HepG2 (cell line): ENCODE results near the gene COG8. TPM values are rescaled to one million over a fixed set of nuclear protein-coding genes. Genes with fewer than 3 reads are reported as not detected.
A peak's percentile ranks its signal among the peaks of the same experiment; 100 is the strongest.

Experiments used
- ATAC-seq: fragments of 200-7000 bp; cut with Tn5 transposase; 3 replicates; pipeline ENCODE4 v1.9.1; 2020; ENCODE audit warnings: mild to moderate bottlenecking, moderate library complexity
- BruUV-seq: library from RNA; stranded (reverse); fragments of 400-500 nt; replicated peaks from 2 replicates; lab custom pipeline; 2021; lab: Mats Ljungman, UMichigan
- CTCF ChIA-PET: fragments of 300-600 bp; formaldehyde crosslinking; extraction: SDS; loops from one replicate; lab custom pipeline; 2021; ENCODE audit warnings: low total read pairs, inconsistent platforms, low intra/inter-chr PET ratio; lab: Yijun Ruan, JAX
- POLR2A ChIA-PET: fragments of 350-600 bp; sonication (Branson Sonifier 250); formaldehyde crosslinking; loops from one replicate; lab custom pipeline; 2020; ENCODE audit warnings: antibody characterized with exemption, inconsistent platforms; lab: Yijun Ruan, JAX
- DNase-seq: peaks from one replicate; pipeline ENCODE4 v3.0.0-alpha.2; 2015; ENCODE audit warnings: low spot score
- FAIRE-seq: peaks from 3 replicates; lab custom pipeline; 2011; peaks lifted over from hg19 to GRCh38; lab: Jason Lieb, UNC
- H2AFZ ChIP-seq: one replicate; pipeline ENCODE4 v1.6.1; 2011; ENCODE audit warnings: low read length, inconsistent platforms
- H3K27ac ChIP-seq: fragments of 300-600 bp; 3 replicates; pipeline ENCODE4 v1.8.0; 2011; ENCODE audit warnings: mixed run types, mild to moderate bottlenecking, mixed read lengths, low read length, inconsistent platforms; ENCODE audit not compliant: insufficient read depth; ENCODE audit errors: extremely low read length
- H3K27me3 ChIP-seq, 2 experiments: fragments of 200-600 bp in 1 of 2; 2 replicates in 1 of 2; 3 replicates in 1 of 2; pipeline versions ENCODE4 v1.6.0 to v1.8.0; 2011; ENCODE audit warnings: low read length in 2 of 2, mild to moderate bottlenecking in 2 of 2, moderate library complexity in 2 of 2, inconsistent platforms in 1 of 2; ENCODE audit not compliant: insufficient read depth in 2 of 2, control insufficient read depth in 1 of 2
- H3K36me3 ChIP-seq, 2 experiments: fragments of 200-600 bp in 1 of 2; replicated peaks in 1 of 2; 2 replicates in 1 of 2; 3 replicates in 1 of 2; pipeline versions ENCODE4 v1.5.1 to v1.8.0; 2011; ENCODE audit warnings: low read length in 2 of 2, inconsistent platforms in 1 of 2; ENCODE audit not compliant: insufficient read depth in 2 of 2, control insufficient read depth in 1 of 2
- H3K4me1 ChIP-seq: 2 replicates; pipeline ENCODE4 v1.5.1; 2012; ENCODE audit warnings: low read length, inconsistent platforms; ENCODE audit not compliant: insufficient read depth
- H3K4me2 ChIP-seq: 2 replicates; pipeline ENCODE4 v1.6.0; 2011; ENCODE audit warnings: low read depth, low read length, inconsistent platforms
- H3K4me3 ChIP-seq, 3 experiments: fragments of 200-600 bp in 1 of 3; sonication (generic), shearing (Covaris generic) in 1 of 3; replicated peaks in 1 of 3; 2 replicates each; pipeline ENCODE4 v1.5.1; 2011 to 2016; ENCODE audit warnings: low read length in 3 of 3, inconsistent platforms in 2 of 3, low read depth in 2 of 3, mild to moderate bottlenecking in 2 of 3, control low read depth in 1 of 3, mixed read lengths in 1 of 3; ENCODE audit not compliant: insufficient read depth in 1 of 3
- H3K79me2 ChIP-seq: one replicate; pipeline ENCODE4 v1.6.1; 2011; ENCODE audit warnings: low read length, inconsistent platforms; ENCODE audit not compliant: insufficient read depth
- H3K9ac ChIP-seq: 2 replicates; pipeline ENCODE4 v1.6.0; 2011; ENCODE audit warnings: mild to moderate bottlenecking, low read depth, low read length, inconsistent platforms; ENCODE audit not compliant: insufficient read depth
- H3K9me3 ChIP-seq: 2 replicates; pipeline ENCODE4 v1.5.1; 2012; ENCODE audit warnings: mild to moderate bottlenecking, low read length
- H4K20me1 ChIP-seq: 2 replicates; pipeline ENCODE4 v1.6.0; 2011; ENCODE audit warnings: inconsistent platforms, mild to moderate bottlenecking, low read length, moderate library complexity; ENCODE audit not compliant: insufficient read depth
- CEBPG ChIP-seq: IDR thresholded peaks from 2 replicates; pipeline ENCODE4 v1.6.1; 2016
- CSRNP2 ChIP-seq: sonication (generic); formaldehyde crosslinking; conservative IDR thresholded peaks from 2 replicates; pipeline ENCODE4 v1.8.0; 2022; ENCODE audit warnings: low read depth, missing genetic modification reagents
- E2F5 ChIP-seq: sonication (generic); formaldehyde crosslinking; conservative IDR thresholded peaks from 2 replicates; pipeline ENCODE4 v1.4.0; 2020; ENCODE audit warnings: missing genetic modification reagents
- HNF4G ChIP-seq, 2 experiments: sonication (generic) in 1 of 2; formaldehyde crosslinking in 1 of 2; IDR thresholded peaks; 2 replicates each; pipeline versions ENCODE4 v1.4.0 to v1.6.1; 2011 to 2020; ENCODE audit warnings: borderline replicate concordance in 2 of 2, low read depth in 2 of 2, mild to moderate bottlenecking in 2 of 2, low read length in 1 of 2, missing genetic modification reagents in 1 of 2, moderate library complexity in 1 of 2
- PHF20 ChIP-seq: sonication (generic); formaldehyde crosslinking; IDR thresholded peaks from 2 replicates; pipeline ENCODE4 v1.5.0; 2020; ENCODE audit warnings: mild to moderate bottlenecking, missing genetic modification reagents
- POGK ChIP-seq: sonication (generic); formaldehyde crosslinking; conservative IDR thresholded peaks from 2 replicates; pipeline ENCODE4 v1.8.0; 2022; ENCODE audit warnings: mild to moderate bottlenecking, moderate library complexity, missing genetic modification reagents
- RFXANK ChIP-seq: IDR thresholded peaks from 2 replicates; pipeline ENCODE4 v1.6.1; 2016
- ZBTB7A ChIP-seq: sonication (generic); formaldehyde crosslinking; IDR thresholded peaks from 2 replicates; pipeline ENCODE4 v1.8.0; 2022; ENCODE audit warnings: mild to moderate bottlenecking, missing genetic modification reagents
- ZFP82 ChIP-seq: sonication (generic); formaldehyde crosslinking; IDR thresholded peaks from 2 replicates; pipeline ENCODE4 v1.5.1; 2020; ENCODE audit warnings: mild to moderate bottlenecking, missing genetic modification reagents, borderline replicate concordance
- ZNF367 ChIP-seq: sonication (generic); formaldehyde crosslinking; IDR thresholded peaks from 2 replicates; pipeline ENCODE4 v1.4.0; 2020; ENCODE audit warnings: missing genetic modification reagents, borderline replicate concordance
- ZNF446 ChIP-seq: sonication (generic); formaldehyde crosslinking; IDR thresholded peaks from 2 replicates; pipeline ENCODE4 v1.5.0; 2020; ENCODE audit warnings: mild to moderate bottlenecking, missing genetic modification reagents
- ZNF709 ChIP-seq: sonication (generic); formaldehyde crosslinking; IDR thresholded peaks from 2 replicates; pipeline ENCODE4 v1.5.0; 2020; ENCODE audit warnings: mild to moderate bottlenecking, missing genetic modification reagents
- ZNF710 ChIP-seq: sonication (generic); formaldehyde crosslinking; IDR thresholded peaks from 2 replicates; pipeline ENCODE4 v1.5.0; 2020; ENCODE audit warnings: mild to moderate bottlenecking, missing genetic modification reagents, borderline replicate concordance
- ZNF784 ChIP-seq: sonication (generic); formaldehyde crosslinking; IDR thresholded peaks from 2 replicates; pipeline ENCODE4 v1.5.1; 2020; ENCODE audit warnings: missing genetic modification reagents, mild to moderate bottlenecking, borderline replicate concordance
- WGBS: methylation state at CpG from one replicate; pipeline ENCODE4 v1.1.6; 2017; ENCODE audit warnings: low lambda C conversion rate; 5-methylcytosine and 5-hydroxymethylcytosine counted together
- in situ Hi-C: cut with HindIII; loops from 2 replicates; pipeline ENCODE4 v1.10.0; 2017; ENCODE audit warnings: low pct_unique_long_range_greater_than_20kb; ENCODE audit not compliant: extremely low pct_ligation_motif_present
- intact Hi-C: fragments of 100-400 bp; cut with micrococcal nuclease; formaldehyde crosslinking; loops from one replicate; pipeline ENCODE4 v1.10.0; 2022; ENCODE audit not compliant: unreplicated experiment
- polyA plus RNA-seq, 8 experiments: library from polyadenylated mRNA; depleted of rRNA in 3 of 8; stranded (reverse) in 7 of 8; unstranded in 1 of 8; fragments of >200 nt; fragmentation: Illumina TruSeq in 4 of 8; extraction: Trizol in 4 of 8; gene quantifications; 2 replicates each; pipeline versions ENCODE4 v1.2.1 to v1.2.3, GENCODE V29; 2011 to 2016; ENCODE audit warnings: low read depth in 4 of 8, missing spikeins in 1 of 8, mixed read lengths in 1 of 8; ENCODE audit not compliant: insufficient read depth in 1 of 8
- total RNA-seq, 5 experiments: library from RNA; depleted of rRNA; stranded (reverse); fragments of >200 nt; fragmentation: Illumina TruSeq; extraction: Trizol; gene quantifications; 2 replicates each; pipeline ENCODE4 v1.2.3, GENCODE V29; 2016; ENCODE audit warnings: low read depth in 1 of 5

Gene COG8
- total and polyA plus RNA-seq, 2 of the 13 experiments (the other 11 are each of a cell fraction or from before 2014, with no cell fraction given), result 45.5 to 52.1 TPM

- no peak for TF ChIP-seq ZNF446 (CRISPR knock-in tag)
- no peak for TF ChIP-seq CSRNP2 (CRISPR knock-in tag)
- TF ChIP-seq ZBTB7A (CRISPR knock-in tag), result no peak
- TF ChIP-seq PHF20 (CRISPR knock-in tag), result no peak
- TF ChIP-seq ZNF709 (CRISPR knock-in tag), result no peak
Measured at GRCh38 chr16:69316595-69317034, 22.7 kb downstream of the COG8 start (continued).

- Histone ChIP-seq H3K4me1 (peaks cover 27% of the 10 kb centered on the region), H3K9me3 (no peaks in the 10 kb centered on the region), H3K4me3 (no peak overlapping the region), H2AFZ (no peak overlapping the region), H3K9ac (no peak overlapping the region), H3K79me2 (peaks cover 24% of the 10 kb centered on the region), H4K20me1 (0 out of 2 replicates have a peak, but pooled peaks cover 4% of the 10 kb centered on the region), H3K4me2 (no peak overlapping the region), H3K27ac (peak overlapping the region; percentile 43), H3K36me3 (peaks cover 40 to 56% of the 10 kb centered on the region in 2 experiments), H3K27me3 (no peaks in the 10 kb centered on the region)
- POLR2A ChIA-PET, result interaction anchor here (0.9 to 1.3 kb wide), 2 partner anchors 11 to 23 kb away, joined by 3 to 10 read pairs; no protein-coding TSS in a partner anchor
- BruUV-seq, result no TSS peak
- CTCF ChIA-PET, result no interaction called here
- intact Hi-C loops (no loop called here), in situ Hi-C loops (no loop called here)
- FAIRE-seq, result no peak
- WGBS, result 92% methylated on average over 29 of the region's 30 CpGs
- no peak for ATAC-seq
- no peak for DNase-seq
- TF ChIP-seq ZFP82 (CRISPR knock-in tag) (no peak), HNF4G (IDR thresholded peaks at IDR 0.05; ENCODE audit: borderline replicate concordance, low read depth, low read length) (no peak), HNF4G (CRISPR knock-in tag; IDR thresholded peaks at IDR 0.05; ENCODE audit: borderline replicate concordance, low read depth) (no peak), ZNF784 (CRISPR knock-in tag) (no peak), POGK (CRISPR knock-in tag) (no peak), ZNF367 (CRISPR knock-in tag) (no peak), ZNF710 (CRISPR knock-in tag) (no peak), RFXANK (CRISPR knock-in tag) (no peak), CEBPG (CRISPR knock-in tag) (no peak), E2F5 (CRISPR knock-in tag) (no peak)
Measured at GRCh38 chr16:69315486-69316311, 23.7 kb downstream of the COG8 start.
